K562 (cell line): Measurements from ENCODE around the gene LAG3. TPM values are rescaled to one million over a fixed set of nuclear protein-coding genes. Genes with fewer than 3 reads are reported as not detected.

ENCODE experiments used
- CXXC5 ChIP-seq: fragments of 250-450 bp; sonication (Bioruptor Pico); IDR thresholded peaks from 2 replicates; pipeline ENCODE4 v1.8.0; 2022; ENCODE audit warnings: inconsistent platforms, mild to moderate bottlenecking, moderate library complexity
- ETV1 ChIP-seq: fragments of 450-650 bp; conservative IDR thresholded peaks from 2 replicates; pipeline ENCODE4 v1.6.1; 2016; ENCODE audit warnings: missing genetic modification characterization, control low read depth, low read depth, missing compliant biosample characterization
- HDAC3 ChIP-seq: fragments of 450-650 bp; IDR thresholded peaks from 2 replicates; pipeline ENCODE4 v1.6.1; 2018; ENCODE audit warnings: borderline replicate concordance, mild to moderate bottlenecking, moderate library complexity; ENCODE audit not compliant: partially characterized antibody
- POLR3A ChIP-seq: IDR thresholded peaks from 2 replicates; pipeline ENCODE4 v1.6.1; 2011; ENCODE audit warnings: borderline replicate concordance, mild to moderate bottlenecking, moderate library complexity; ENCODE audit not compliant: insufficient read length, insufficient read depth; ENCODE audit errors: extremely low read depth
- PTTG1 ChIP-seq: fragments of 450-650 bp; IDR thresholded peaks from 2 replicates; pipeline ENCODE4 v1.6.1; 2016; ENCODE audit warnings: low read depth, mild to moderate bottlenecking, missing genetic modification characterization, missing compliant biosample characterization
- RBM15 ChIP-seq: fragments of 200-400 bp; formaldehyde crosslinking; IDR thresholded peaks from 2 replicates; pipeline ENCODE4 v1.6.1; 2018; ENCODE audit warnings: mild to moderate bottlenecking, low read length, moderate library complexity; ENCODE audit not compliant: insufficient read depth
- SP1 ChIP-seq: sonication (generic); formaldehyde crosslinking; IDR thresholded peaks from 2 replicates; pipeline ENCODE4 v1.8.1; 2022; ENCODE audit warnings: mild to moderate bottlenecking, missing genetic modification reagents
- ZNF143 ChIP-seq: sonication (generic); formaldehyde crosslinking; IDR thresholded peaks from 2 replicates; pipeline ENCODE4 v1.9.0; 2022; ENCODE audit warnings: mild to moderate bottlenecking, missing genetic modification reagents
- polyA plus RNA-seq, 8 experiments: library from polyadenylated mRNA; depleted of rRNA in 4 of 8; stranded (reverse) in 5 of 8; unstranded in 3 of 8; fragments of >200 nt; fragmentation: Nextera tagmentation in 2 of 8; fragmentation: Illumina TruSeq in 1 of 8; extraction: Ambion mirVana in 2 of 8; extraction: Trizol in 1 of 8; gene quantifications; 2 replicates each; pipeline versions ENCODE4 v1.2.1 to v1.2.3, GENCODE V29; 2011 to 2014; ENCODE audit warnings: inconsistent platforms in 1 of 8, missing spikeins in 1 of 8
- total RNA-seq, 7 experiments: library from RNA; depleted of rRNA in 6 of 7; stranded (reverse); fragments of >200 nt in 6 of 7; fragmentation: Illumina TruSeq in 2 of 7; extraction: Trizol in 2 of 7; gene quantifications; 2 replicates each; pipeline versions ENCODE4 v1.2.1 to v1.2.3, GENCODE V29; 2011 to 2021; ENCODE audit warnings: low replicate concordance in 1 of 7
- TF ChIP-seq, protein P1 (sequence below), 2 experiments: IDR thresholded peaks; 2 replicates each; pipeline ENCODE4 v1.6.1; 2011; ENCODE audit warnings: borderline replicate concordance in 1 of 2, control low read depth in 1 of 2, low read depth in 1 of 2, low read length in 1 of 2, mild to moderate bottlenecking in 1 of 2, mixed read lengths in 1 of 2, moderate library complexity in 1 of 2; ENCODE audit not compliant: insufficient read depth in 1 of 2, insufficient read length in 1 of 2, poor library complexity in 1 of 2, severe bottlenecking in 1 of 2; ENCODE audit errors: extremely low read depth in 1 of 2
- TF ChIP-seq, protein P2 (sequence below): fragments of 250-450 bp; sonication (Bioruptor Pico); IDR thresholded peaks from 2 replicates; pipeline ENCODE4 v1.5.0; 2021
- TF ChIP-seq, protein P3 (sequence below): fragments of 450-650 bp; IDR thresholded peaks from 2 replicates; pipeline ENCODE4 v1.6.1; 2016; ENCODE audit warnings: mild to moderate bottlenecking, moderate library complexity

The LAG3 gene
- total and polyA plus RNA-seq, 9 of the 15 experiments (the other 6 are each of a cell fraction or from before 2014, with no cell fraction given): 0.07 to 0.66 (median 0.09) TPM; not detected in 1

DNA sequence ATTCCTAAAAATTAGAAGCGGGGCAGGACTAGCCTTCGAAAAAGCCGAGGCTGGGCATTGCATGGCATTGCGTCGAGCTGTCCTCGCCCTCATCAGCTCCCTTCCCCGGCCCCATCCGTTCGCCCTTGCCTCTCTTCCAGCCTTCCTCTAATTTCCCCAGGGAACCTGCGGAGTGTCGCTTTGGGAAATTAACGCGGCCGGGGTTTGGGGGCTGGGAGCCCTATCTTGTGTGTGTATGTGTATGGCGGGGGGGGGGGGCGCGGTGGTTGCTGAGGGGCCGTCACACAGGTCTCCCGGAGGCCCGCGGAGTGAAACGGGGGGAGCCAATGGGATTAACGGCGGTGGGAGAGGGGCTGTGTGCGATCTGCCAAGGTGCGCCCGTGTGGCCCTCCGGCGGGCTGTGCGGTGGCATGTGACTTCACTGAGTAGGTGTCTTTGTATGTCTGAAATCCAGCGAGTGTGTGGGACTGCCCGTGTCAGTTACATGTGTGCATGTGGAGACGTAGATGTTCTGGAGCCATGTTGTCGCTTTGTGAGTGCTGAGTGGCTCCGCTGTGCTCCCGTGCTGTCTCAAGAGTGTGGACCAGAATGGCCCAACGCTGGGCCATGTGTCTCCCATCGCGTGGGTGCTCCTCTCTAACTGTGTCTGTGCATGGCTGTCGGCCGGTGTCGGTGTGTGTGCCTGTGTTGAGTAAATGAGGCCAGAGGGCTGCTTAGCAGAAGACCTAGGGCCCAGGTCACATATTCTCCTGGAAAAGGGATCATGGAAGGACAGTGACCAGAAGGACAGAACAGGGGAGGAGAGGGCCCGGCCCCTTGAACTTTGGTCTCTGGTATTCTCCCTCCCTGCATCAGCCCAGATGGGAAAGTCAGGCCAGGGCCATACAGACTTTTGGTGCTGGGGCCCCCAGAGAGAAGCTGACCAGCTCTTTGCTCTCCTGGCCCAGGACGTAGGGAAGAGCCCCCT lies 4.7 kb upstream of the LAG3 start (continued):
- 0 out of 2 replicates have a peak, but pooled peaks have one; percentile 3 for TF ChIP-seq SP1 (CRISPR knock-in tag)
- no peak for TF ChIP-seq RBM15
- TF ChIP-seq PTTG1 (tag): no peak
- no peak for TF ChIP-seq CXXC5 (CRISPR knock-in tag)
- TF ChIP-seq HDAC3: no peak
- TF ChIP-seq, protein P1, sequence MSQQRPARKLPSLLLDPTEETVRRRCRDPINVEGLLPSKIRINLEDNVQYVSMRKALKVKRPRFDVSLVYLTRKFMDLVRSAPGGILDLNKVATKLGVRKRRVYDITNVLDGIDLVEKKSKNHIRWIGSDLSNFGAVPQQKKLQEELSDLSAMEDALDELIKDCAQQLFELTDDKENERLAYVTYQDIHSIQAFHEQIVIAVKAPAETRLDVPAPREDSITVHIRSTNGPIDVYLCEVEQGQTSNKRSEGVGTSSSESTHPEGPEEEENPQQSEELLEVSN (IDR thresholded peaks at IDR 0.05; ENCODE audit: borderline replicate concordance in 1 of 2, extremely low read depth in 1 of 2, insufficient read depth in 1 of 2, insufficient read length in 1 of 2, low read depth in 1 of 2, low read length in 1 of 2, poor library complexity in 1 of 2, severe bottlenecking in 1 of 2): no peak
- TF ChIP-seq ZNF143: no peak
- TF ChIP-seq, protein P2, sequence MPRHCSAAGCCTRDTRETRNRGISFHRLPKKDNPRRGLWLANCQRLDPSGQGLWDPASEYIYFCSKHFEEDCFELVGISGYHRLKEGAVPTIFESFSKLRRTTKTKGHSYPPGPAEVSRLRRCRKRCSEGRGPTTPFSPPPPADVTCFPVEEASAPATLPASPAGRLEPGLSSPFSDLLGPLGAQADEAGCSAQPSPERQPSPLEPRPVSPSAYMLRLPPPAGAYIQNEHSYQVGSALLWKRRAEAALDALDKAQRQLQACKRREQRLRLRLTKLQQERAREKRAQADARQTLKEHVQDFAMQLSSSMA (CRISPR knock-in tag): no peak
- TF ChIP-seq, protein P3, sequence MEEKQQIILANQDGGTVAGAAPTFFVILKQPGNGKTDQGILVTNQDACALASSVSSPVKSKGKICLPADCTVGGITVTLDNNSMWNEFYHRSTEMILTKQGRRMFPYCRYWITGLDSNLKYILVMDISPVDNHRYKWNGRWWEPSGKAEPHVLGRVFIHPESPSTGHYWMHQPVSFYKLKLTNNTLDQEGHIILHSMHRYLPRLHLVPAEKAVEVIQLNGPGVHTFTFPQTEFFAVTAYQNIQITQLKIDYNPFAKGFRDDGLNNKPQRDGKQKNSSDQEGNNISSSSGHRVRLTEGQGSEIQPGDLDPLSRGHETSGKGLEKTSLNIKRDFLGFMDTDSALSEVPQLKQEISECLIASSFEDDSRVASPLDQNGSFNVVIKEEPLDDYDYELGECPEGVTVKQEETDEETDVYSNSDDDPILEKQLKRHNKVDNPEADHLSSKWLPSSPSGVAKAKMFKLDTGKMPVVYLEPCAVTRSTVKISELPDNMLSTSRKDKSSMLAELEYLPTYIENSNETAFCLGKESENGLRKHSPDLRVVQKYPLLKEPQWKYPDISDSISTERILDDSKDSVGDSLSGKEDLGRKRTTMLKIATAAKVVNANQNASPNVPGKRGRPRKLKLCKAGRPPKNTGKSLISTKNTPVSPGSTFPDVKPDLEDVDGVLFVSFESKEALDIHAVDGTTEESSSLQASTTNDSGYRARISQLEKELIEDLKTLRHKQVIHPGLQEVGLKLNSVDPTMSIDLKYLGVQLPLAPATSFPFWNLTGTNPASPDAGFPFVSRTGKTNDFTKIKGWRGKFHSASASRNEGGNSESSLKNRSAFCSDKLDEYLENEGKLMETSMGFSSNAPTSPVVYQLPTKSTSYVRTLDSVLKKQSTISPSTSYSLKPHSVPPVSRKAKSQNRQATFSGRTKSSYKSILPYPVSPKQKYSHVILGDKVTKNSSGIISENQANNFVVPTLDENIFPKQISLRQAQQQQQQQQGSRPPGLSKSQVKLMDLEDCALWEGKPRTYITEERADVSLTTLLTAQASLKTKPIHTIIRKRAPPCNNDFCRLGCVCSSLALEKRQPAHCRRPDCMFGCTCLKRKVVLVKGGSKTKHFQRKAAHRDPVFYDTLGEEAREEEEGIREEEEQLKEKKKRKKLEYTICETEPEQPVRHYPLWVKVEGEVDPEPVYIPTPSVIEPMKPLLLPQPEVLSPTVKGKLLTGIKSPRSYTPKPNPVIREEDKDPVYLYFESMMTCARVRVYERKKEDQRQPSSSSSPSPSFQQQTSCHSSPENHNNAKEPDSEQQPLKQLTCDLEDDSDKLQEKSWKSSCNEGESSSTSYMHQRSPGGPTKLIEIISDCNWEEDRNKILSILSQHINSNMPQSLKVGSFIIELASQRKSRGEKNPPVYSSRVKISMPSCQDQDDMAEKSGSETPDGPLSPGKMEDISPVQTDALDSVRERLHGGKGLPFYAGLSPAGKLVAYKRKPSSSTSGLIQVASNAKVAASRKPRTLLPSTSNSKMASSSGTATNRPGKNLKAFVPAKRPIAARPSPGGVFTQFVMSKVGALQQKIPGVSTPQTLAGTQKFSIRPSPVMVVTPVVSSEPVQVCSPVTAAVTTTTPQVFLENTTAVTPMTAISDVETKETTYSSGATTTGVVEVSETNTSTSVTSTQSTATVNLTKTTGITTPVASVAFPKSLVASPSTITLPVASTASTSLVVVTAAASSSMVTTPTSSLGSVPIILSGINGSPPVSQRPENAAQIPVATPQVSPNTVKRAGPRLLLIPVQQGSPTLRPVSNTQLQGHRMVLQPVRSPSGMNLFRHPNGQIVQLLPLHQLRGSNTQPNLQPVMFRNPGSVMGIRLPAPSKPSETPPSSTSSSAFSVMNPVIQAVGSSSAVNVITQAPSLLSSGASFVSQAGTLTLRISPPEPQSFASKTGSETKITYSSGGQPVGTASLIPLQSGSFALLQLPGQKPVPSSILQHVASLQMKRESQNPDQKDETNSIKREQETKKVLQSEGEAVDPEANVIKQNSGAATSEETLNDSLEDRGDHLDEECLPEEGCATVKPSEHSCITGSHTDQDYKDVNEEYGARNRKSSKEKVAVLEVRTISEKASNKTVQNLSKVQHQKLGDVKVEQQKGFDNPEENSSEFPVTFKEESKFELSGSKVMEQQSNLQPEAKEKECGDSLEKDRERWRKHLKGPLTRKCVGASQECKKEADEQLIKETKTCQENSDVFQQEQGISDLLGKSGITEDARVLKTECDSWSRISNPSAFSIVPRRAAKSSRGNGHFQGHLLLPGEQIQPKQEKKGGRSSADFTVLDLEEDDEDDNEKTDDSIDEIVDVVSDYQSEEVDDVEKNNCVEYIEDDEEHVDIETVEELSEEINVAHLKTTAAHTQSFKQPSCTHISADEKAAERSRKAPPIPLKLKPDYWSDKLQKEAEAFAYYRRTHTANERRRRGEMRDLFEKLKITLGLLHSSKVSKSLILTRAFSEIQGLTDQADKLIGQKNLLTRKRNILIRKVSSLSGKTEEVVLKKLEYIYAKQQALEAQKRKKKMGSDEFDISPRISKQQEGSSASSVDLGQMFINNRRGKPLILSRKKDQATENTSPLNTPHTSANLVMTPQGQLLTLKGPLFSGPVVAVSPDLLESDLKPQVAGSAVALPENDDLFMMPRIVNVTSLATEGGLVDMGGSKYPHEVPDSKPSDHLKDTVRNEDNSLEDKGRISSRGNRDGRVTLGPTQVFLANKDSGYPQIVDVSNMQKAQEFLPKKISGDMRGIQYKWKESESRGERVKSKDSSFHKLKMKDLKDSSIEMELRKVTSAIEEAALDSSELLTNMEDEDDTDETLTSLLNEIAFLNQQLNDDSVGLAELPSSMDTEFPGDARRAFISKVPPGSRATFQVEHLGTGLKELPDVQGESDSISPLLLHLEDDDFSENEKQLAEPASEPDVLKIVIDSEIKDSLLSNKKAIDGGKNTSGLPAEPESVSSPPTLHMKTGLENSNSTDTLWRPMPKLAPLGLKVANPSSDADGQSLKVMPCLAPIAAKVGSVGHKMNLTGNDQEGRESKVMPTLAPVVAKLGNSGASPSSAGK: 0 out of 2 replicates have a peak, but pooled peaks have one; percentile 23
- TF ChIP-seq POLR3A: no peak
- no peak for TF ChIP-seq ETV1 (tag)
